ENCODE data around the gene PKD2.

Gene PKD2

DNA sequence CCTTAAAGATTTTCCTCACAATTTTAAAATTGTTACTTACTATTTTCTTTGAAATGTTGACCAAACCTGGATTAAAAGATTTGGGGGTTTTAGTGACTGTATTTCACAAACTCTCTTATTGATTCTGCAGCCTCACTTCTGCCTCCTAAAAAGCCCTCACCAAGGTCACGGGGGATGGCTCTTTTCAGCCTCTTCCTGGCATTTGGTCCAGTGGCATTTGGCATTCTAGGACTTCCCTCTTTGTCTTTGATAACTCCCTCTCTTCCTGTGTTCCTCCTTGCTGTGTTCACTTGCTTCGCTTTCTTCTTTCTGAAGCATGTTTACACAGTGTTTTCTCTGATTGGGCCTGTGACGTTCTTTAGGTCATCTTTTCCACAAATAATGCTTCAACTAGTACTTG, 21.5 kb downstream of the PKD2 start:
- DNase-seq: no peak

DNA sequence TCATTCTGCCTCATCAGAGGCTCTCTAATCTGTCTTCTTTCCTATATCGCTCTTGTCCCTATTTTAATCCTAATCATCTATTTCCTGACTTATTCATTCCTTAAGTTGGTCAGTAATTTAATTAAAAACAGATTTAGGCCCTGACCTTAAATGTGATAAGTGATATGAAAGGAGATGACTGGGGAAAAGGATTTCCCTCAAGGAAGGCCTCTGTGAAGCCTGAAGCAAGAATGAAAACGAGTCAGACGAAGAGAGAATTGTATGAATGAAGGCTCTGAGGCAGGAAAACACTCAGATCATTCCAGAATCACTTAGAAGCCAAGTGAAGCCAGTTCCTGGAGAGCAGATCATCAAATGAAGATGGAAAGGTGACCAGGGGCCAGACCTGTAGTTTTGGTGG, 22.1 kb downstream of the PKD2 start:
- DNase-seq: no peak

DNA sequence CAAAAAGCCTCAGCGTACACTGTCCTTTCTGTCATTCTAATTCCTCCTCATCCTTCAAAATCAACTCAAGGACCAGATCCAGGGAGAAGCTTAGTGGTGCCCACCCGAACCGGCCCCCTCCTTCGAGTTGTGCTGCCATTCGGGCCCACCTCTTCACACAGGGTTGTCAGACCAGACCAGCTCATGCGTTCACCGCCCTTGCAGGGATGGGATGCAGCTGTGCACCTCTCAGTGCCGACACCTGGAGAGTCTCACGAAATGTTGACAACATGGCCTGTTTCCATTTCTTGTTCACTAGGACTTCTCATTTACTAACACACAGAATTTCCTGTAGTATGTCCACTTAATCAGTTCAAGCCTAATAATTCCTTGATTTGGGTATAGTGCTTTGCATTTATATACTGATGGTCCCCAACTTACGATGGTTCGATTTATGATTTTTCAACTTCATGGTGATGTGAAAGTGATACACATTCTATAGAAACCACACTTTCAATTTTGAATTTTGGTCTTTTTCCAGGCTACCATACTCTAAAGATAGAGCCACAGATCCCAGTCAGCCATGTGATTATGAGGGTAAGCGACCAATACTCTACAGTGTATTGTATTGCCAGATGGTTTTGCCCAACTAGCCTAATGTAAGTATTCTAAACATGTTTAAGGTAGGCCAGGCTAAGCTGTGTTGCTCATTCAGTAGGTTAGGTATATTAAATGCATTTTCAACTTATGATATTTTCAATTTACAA, 23.3 kb downstream of the PKD2 start:
- DNase-seq: no peak

DNA sequence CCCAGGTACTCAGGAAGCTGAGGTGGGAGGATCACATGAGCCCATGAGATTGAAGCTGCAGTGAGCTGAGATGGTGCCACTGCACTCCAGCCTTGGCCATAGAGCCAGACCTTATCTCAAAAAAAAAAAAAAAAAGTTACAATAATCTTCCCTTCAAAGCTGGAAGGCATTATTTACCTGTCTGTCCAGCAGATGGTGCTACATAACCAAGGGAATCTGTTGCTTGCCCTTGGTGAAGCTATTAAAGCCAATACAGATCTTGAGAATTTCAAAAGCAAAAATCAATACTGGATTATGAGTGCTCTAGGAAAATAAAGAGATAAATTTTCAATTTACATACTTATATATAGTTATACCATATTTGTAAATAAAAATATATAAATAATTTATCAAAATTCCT, 25.9 kb downstream of the PKD2 start:
- peak; percentile 58 for DNase-seq

DNA sequence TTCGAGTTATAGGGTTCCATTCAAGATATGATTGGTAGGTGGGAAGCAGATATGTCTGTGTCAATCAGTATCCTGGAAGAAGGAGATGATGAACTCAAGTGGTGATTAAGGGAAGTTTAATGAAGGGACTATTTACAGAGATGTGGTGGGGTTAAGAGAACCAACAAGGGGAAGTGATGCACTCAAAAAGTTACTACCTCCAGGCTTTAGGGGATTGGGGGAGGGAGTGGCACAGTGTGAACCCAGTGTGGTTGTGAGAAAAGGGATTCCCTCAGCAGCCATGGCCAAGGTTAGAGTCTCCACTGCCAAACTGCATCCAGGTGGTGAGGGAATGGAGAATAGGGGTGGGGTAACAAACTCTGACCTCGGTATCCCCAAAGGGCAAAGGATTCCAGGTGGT, 27.9 kb downstream of the PKD2 start:
- no peak for DNase-seq

DNA sequence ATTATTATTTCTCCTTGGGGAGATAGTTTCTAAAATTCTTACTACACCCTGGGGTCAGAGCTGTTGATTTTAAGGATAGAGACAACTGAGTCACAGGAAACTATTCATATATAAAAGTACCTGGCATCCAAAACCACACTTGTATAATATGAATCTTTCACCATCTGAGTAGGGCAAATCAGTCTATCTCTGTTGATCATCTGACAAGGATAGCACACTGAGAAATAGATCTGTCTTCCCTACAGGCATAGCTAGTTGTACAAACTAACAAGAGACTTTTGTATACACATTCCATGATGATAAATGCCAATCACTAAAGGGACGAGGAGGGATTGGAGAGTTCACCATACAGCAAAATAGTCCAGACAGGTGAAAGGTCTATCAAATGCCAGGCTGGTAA, 30.0 kb downstream of the PKD2 start:
- no peak for DNase-seq

DNA sequence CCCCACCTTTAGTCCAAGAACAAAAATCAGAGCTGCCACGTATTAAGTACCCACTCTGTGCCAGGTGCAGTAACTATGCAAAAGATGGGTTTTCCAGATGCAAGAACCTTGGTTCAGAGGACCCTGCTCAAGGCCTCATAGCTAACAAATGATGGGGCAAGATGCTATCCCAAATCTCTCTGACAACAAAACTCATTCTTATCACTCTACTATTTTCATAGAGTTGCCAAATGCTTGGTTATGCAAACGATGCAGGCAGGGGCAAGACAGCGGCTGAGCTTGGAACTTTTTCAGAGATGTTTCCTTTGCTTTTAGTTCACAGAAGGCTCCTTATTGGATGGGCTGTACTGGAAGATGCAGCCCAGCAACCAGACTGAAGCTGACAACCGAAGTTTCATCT, 30.5 kb downstream of the PKD2 start:
- DNase-seq: no peak

DNA sequence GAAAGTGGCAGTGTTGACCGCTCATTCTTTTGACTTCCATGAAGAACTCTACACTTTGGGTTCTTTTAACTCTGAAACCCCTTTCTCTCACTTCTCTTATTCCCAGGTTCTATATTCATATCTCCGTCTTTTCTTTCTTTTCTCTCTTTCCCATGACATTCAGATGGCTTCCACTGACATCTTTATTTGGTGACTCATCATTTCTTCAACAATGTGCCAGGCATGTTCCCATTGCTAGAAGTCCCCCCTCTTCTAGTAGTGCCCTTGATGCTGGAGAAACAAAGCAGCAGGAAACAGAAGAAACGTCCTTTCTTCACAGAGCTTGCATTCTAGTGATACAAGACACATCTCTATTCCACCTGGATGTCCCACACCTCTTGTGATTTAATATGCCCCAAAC, 33.3 kb downstream of the PKD2 start:
- no peak for DNase-seq

DNA sequence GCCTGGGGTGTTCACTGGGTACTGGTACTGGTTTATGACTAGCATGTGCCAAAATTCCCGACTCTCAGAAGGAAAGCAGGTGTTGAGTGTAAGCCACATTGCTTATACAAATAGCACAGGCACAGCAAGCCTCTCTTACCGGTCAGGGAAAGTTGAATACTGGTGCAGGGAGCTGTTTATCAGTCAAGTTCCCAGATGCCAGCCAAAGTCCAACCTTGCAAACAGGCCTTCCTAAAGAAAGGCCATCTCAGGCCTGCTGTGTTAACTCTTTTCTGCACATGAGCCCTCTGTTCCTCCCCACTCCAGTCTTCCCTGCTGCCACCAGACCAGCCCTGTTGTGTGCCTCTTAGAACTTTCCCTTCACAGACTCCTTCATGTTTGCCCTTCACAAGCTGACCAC, 34.2 kb downstream of the PKD2 start:
- DNase-seq: no peak

DNA sequence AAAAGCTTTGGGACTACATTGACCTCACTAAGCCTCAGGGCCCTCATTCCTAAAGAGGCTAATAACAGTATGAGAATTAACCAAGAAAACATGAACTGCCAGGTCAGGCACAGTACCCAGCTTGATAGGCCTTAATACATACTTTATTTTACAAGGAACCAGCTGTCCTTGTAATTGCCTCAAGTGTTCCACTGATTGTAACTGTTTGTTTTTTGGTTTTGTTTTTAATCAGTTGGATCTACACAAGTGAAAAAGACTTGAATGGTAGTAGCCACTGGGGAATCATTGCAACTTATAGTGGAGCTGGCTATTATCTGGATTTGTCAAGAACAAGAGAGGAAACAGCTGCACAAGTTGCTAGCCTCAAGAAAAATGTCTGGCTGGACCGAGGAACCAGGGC, 35.6 kb downstream of the PKD2 start:
- DNase-seq: no peak

DNA sequence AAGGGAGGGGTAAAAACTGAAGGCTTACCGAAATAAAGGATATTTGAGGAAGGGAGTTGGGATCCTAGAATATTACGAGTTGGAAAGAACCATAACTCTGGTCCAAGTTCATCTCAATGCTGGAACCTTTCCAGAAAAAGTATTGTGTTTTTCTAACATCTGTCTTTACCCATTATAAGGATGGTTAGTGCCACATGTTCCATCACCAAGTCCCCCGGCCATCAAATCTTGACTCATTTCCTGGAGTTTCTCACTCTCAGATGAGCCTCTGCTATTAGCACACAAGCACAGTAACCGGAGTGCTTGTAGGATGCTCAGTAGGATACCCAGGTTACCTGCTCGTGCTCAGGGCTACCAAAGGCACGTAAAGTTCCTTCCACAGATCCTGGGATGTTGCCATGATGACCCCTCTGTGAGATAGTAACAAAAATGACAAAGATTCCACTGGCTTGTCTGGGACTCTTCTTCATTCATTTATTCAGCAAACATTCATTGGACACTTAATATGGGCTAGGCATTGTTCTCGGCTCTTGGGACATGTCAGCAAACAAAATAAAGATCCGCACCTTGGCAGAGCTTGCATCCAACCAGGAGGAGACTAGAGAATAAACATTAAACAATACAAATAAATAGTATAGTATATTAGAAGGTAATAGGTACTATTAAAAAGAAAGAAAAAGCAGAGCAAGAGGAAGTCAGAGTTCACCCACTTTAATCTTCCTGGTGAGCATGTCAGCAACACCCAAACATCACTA, 36.3 kb downstream of the PKD2 start:
- DNase-seq: no peak

DNA sequence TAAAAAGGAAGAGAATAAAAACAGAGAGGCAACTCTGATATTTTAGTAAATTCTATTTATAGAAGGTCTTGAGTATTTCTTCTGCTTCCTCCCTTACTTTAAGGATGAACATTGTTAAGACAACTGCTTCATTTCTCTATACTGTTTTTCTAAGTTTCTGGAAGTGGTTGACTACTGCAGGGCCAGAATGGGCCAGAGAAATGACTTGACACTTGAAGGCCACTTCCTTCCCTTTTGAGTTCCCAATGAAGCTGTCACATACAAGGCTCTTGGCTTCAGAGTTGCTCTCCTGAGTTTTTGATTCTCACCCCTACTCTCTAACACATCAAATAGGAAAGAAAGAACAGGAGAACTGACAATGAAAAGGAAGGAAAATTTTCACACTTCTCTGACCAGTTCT, 37.6 kb downstream of the PKD2 start:
- DNase-seq: no peak

DNA sequence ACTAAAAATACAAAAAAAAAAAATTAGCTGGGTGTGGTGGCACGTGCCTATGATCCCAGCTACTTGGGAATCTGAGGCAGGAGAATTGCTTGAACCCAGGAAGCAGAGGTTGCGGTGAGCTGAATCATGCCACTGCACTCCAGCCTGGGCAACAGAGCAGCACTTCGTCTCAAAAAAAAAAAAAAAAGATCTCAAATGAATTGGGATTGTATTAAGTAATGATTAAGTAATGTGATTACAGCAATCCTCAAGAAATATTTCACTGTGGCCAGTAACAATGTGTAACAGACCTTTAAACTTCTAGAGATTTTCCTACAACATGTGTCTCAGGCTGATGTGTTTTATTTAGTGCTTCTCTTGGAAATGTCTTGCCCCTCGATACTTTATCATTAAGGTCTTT, 46.8 kb downstream of the PKD2 start:
- no peak for DNase-seq

DNA sequence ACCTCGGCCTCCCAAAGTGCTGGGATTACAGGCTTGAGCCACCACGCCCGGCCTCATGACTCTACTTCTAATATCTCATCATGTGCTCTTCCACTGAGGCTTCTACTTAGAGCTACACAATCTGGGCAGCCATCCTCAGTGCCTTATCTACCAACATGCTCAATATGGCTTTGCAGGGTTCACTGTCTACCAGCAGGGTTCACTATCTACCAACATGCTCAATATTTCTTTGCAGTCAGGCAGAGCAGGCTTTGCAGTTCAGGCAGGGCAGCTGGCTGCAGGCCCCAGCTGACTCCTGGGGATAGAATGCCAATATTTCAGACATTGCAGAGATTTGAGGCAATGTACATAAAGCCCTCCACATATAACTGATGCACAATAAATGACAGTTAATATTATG, 47.5 kb downstream of the PKD2 start:
- DNase-seq: no peak

DNA sequence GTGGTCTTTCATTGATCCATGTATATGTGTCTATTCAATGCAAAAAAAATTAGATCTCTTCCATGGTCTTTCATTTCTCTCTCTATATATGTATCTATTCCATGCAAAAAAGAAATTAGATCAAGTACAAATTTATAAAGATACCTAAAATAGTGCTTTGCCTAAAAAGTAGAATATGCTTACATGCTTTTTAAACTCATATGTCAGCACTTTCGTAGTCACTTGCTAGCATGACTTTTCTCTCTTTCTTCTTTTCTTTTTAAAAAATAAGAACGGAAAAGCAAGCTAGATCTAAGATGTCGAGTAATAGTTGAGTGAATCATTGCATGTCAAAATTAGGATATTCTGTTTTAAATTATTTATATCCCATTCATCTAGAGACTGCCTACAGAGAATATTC, 50.9 kb downstream of the PKD2 start:
- DNase-seq: no peak

DNA sequence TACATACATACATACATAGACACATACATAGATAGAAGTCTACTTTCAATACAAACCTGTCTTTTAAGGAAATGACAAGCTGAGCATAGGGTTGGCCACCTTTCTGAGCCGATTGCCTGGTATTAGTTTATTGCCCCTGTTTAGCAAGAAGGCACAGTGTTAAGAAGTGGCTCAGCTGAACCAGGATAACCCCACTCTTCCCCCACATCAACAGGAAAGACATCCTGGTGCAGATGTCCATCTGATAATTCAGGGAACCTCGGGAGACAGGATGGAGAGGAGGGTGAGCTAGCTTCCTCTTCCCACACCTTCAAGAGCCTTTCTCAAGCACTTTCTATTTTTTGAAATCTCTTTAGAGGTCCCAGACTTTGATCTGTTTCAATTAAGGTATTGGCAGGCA, 52.3 kb downstream of the PKD2 start:
- DNase-seq: no peak

DNA sequence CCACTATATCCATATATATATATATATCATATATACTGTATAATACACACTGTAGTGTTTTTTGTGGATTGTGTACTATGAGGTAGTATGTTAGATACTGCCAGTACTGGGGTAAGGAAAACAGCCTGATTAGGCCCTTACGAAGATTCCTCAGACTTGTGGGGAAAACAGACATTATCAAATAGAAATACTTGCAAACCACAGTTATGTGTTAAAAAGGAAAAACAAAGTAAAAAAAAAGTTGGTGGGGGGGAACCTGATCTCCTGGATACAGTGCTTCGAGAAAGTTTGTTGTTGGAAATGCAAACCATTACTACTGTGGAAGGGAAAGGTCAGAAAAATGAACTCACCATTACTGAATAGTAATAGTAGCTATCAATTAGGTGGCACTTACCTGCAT, 53.0 kb downstream of the PKD2 start:
- DNase-seq: no peak

DNA sequence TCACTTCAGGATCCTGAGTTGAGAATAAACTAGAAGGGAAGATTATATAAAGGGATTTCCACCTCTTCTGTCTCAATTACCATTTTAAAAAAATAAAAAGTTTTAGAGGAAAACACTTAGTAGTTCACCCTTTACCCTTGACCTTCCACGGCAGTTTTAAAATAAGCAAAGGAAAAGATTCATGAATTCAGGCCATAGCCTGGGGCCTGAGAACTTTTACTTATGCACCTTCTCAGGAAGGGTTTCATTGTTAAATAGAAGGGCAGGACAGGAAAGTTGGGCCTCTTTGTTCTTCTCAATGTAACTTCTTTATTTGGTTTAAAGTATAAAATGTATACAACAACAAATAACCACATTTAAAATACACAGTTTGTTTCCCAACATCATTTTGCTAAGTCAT, 54.9 kb downstream of the PKD2 start:
- no peak for DNase-seq

DNA sequence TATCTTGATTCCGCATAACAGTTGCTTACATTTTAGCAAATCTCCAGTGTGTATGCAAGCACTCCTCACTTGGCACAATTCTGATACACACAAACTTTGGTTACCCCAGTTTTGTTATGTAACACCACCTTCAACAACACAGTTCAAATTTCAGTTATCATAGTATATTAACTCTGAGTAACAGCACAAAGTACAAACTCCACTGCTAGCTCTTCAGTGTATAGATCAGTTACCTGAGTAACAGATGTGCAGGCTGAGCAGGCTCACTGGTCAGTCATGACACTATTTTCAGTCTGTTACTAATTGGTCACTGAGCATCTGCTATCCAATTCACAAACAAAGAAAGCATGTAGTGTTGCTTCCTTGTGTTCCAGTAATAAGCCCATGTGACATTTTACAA, 55.4 kb downstream of the PKD2 start:
- no peak for DNase-seq

DNA sequence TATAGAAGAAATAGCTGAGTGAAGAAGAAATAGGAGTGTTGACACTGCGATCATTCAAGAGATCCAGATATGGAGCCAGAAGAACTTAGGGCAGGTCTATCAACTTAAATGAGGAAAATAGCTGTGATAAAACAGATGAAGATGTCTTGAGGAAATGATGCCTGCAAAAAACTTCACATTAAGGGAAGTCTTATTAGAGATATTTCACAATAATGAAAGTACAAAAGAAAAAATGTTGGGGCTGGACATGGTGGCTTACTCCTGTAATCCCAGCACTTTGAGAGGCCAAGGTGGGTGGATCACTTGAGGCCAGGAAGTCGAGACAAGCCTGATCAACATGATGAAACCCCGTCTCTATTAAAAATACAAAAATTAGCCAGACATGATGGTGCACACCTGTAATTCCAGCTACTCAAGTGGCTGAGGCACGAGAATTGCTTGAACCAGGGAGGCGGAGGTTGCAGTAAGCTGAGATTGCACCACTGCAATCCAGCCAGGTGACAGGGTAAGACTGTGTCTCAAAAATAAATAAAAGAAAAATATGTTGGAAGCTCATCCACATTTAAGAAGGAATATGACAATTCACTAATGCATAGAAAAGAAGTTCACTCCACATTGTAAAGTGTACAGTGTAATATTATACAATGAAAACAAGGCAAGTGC, 56.3 kb downstream of the PKD2 start:
- DNase-seq: no peak

DNA sequence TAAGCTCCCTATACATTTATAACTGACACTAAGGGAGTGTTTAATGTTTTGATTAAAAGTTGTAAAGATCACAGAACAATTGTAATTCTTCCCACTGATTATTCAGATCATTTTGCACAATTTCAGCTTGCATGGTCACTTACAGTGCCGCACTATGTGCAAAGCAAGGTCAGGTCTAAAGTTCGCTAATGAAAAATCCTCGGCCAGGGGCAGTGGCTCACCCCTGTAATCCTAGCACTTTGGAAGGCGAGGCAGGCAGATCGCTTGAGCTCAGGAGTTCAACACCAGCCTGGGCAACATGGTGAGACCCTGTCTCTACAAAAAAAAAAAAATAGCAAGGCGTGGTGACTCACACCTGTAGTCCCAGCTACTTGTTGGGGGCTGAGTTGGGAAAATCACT, 57.0 kb downstream of the PKD2 start:
- DNase-seq: no peak

DNA sequence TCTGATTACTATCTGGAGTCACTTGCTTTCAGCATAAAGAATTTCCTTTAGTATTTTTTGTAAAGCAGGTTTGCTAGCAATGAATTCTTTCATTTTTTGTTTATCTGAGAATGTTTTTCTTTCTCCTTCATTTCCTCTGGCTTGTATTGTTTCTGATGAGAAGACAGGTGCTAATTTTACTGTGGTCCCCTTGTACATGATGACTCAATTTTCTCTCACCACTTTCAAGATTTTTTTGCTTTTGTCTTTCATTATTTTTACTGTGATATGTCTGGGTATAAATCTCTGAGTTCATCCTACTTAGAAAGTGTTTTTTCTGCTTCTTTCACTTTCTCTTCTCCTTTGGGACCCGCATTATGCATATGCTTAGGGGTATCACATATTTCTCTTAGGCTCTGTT, 62.6 kb downstream of the PKD2 start:
- DNase-seq: no peak

DNA sequence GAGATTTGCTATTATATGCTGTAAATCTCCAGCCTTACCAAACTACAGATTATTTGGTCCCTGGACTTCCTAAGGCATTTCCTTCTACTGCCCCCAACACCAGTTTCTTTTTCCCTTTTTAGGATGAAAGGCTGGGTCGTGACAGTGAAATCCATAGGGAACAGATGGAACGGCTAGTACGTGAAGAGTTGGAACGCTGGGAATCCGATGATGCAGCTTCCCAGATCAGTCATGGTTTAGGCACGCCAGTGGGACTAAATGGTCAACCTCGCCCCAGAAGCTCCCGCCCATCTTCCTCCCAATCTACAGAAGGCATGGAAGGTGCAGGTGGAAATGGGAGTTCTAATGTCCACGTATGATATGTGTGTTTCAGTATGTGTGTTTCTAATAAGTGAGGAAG, 67.9 kb downstream of the PKD2 start:
- no peak for DNase-seq

DNA sequence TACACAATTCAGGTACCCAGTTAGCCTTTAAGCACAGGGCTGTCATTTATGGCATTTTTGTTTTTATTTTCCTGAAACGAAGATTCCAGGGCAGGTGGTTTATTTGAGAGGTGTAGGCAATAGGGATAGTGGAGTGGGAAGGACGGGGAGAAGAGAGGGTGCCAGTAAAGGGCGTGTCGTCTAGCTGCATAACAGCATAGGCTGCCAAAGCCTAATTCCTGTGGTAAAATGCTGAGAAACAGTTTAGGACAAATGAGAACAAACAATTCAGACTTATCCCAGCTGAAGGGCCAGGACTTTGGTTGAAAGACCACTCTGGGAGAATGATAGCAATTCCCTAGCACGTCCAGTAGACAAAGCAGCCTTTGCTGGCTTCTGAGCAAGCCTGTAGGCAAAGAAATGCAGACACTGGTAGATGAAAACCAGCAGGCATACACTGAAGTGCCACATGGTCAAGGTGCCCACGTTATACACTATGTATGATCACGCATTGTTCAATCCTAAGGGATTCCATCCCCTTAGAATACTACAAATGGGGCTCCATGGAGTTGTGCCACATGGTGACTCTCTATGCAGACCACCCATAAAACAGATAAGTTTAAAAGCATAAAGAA, 70.6 kb downstream of the PKD2 start:
- DNase-seq: no peak
